HG02763 (cell line): ENCODE data around the gene LRRC74B.
A peak's percentile ranks its signal among the peaks of the same experiment; 100 is the strongest.

ENCODE experiments used
- ATAC-seq: cut with Tn5 transposase; IDR thresholded peaks from one replicate; pipeline ENCODE4 v1.9.1; 2021; ENCODE audit warnings: mild to moderate bottlenecking, moderate library complexity; ENCODE audit not compliant: unreplicated experiment

Gene LRRC74B

DNA sequence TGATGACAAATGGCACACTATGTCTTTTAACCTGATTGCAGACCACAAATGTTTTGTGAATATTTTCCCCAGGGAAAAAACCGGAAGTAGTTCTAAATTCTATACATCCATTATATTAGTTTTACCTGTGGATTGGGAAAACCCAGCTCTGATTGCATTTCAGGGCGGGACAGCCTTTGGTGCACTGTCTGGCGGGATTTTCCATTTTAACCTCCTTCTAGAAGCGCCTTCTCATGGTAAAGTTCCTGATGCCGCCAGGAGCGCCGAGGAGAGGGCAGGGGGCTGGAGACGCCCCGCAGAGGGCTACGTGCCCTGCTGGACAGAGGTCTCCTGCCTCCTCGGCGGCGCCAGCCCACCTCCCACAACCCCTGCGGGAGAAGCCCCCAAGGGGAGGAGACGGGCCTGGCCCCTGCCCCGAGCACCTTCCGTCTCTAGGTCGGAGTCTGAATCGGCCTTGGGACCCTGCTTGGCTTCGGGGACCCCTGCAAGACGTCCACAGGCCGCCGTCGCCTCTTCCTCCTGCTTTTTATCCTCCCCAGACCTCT is 32.0 kb upstream of the LRRC74B start:
- no peak for ATAC-seq

DNA sequence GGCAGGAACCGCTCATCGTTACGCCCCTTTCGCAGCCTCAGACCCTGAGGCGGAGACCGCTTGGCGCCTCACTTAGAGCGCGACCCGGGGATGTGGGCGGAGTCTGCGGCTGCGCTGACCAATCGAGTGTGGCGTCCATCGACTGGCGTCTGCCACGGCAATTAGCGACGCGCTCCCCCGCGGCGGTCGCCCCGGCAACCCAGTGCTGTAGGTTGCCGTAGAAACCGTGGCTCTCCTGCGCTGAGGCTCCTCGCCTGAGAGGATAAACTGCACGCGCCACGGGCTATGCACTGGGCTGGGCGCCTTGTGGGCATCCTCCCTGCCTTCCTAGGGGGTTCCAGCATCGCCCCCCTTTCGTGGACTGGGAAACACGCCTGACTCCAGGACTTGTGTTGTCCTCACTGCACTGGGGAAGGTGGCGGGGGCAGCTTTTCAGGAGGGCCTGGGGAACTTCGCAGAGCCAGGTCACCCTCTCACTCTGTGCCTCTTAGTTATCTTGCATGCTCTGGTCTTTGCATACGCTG is 31.5 kb upstream of the LRRC74B start:
- ATAC-seq: peak; percentile 90

DNA sequence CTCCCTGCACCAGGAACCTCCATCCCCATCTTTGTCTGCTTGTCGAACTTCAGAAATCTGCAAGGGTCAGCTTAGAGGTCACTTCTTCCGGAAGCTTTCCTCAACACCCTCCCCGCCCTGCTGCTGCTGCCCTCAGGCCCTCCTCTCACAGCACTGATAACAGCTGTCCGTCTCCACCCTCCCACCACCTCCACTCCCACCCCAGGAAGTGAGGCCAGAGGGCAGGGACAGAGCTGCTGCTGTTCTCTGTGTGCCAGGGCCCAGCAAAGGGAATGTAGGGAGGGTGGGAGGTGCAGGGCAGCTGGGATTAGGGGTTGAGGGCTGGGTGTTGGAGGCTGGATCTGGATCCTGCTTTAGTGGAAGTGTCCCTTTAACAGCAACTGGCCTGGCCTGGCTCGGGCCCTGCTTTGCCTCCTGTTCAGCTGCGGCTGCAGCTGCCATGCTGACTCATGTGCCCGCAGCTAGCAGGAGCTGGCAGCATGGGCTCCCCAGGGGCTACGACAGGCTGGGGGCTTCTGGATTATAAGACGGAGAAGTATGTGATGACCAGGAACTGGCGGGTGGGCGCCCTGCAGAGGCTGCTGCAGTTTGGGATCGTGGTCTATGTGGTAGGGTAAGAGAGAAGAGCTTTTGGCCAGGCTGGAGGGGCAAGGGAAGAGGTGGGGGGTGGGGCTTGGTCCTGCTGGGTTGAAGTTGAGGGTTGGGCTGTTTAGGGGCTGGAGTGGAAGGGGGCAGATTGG is 30.9 kb upstream of the LRRC74B start, which contains the start of gene P2RX6:
Gene P2RX6 (plus strand): TSS at position 440 of the 740 bp plus-strand sequence. CDS start 10 bp downstream, at position 450.
- ATAC-seq: no peak

DNA sequence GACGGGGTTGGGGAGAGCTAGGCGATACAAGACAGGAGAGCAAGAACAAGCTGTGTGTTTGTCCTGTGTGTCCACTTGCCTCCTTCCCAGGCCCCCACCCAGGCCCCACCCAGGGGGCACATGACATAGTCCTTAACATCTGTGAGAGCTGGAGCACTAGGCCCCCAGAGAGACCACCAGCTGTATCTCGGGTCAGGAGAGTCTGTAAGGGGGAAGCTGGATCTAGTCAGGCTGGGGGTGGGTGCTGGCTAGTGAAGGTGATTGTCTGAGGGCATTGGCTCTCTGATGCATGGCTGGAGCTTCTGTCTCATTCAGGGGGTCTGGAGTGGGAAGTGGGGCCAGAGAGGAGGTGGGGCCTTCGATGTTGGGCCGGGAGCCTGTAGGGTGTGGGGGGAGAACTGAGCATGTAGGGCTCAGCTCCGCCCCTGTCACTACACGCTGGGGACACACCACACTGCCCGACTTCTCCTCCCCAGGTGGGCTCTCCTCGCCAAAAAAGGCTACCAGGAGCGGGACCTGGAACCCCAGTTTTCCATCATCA is 30.2 kb upstream of the LRRC74B start:
- no peak for ATAC-seq

DNA sequence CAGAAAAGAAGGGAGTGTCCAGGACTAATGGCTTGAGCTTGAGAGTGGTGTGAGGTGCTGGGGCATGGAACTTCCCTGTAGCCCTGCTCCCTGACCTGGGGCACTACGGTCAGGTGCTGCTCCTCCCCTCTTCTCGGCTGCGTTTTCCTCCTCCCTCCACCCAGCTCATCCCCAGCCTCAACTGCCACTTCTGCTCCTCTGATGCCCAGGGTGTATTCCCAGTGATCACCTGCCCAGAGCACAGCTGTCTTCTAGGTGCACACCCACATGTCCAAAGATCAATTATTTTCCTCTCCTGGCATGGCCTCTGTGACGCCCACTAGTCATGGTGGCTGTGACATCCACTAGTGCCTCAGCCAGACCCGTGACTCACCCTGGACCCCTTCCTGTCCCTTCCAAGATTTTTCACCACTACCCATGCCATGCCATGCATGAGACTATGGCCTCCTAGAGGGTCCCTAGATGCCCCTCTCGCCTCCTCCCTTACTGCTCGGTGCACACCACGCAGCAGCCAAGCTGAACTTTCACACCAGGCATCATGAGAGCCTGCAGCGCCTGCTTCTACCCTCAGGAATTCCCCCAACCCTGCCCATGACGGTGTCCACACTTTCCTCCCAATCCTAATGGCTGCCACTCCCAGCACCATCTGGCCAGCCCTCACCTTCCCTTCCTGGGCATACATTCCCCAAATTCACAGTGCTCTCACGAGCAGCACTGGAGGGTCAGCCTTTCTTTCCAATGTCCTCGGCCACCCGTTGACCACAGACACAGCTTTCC is 28.9 kb upstream of the LRRC74B start:
- no peak for ATAC-seq

DNA sequence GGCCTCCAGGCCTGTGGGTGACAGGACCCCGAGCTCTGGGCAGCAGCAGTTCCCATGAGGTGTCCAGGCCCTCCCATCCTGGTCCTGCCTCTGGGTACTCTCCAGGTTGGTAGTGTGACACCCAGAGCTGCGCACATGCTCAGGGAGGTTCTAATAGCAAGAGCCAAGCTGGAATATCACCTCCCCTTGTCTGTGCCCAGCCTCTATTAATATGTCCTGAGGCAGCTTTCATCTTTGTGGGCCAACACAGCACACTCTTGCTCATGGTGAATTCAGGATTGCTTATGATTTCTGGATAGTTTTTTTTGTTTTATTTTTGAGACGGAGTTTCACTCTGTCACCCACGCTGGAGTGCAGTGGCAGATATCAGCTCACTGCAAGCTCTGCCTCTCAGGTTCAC is 27.4 kb upstream of the LRRC74B start:
- ATAC-seq: no peak

DNA sequence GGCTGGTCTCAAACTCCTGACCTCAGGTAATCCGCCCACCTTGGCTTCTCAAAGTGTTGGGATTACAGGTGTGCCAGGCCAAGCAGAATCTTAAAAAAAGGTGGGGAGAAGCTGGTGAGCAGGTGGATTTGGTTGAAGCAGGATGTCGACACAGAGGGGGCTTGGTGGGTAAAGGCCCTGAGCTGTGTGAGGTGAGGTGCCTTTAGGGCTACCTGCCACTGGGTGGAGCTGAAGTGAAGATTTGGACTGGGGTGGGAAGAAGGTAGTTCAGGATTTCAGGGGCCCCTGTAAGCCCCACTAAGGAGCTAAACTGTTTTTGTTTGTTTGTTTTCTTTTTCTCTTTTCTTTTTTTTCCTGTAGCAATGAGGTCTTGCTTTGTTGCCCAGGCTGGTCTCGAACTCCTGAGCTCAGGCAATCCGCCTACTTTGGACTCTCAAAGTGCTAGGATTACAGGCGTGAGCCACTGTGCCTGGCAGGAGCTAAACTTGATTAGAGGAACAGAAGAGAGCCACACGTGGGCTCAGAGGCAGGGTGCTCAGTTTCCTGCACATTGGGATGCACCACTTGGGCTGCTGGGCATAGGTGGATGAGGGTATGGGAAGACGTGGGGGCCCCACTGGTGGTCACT is 24.8 kb upstream of the LRRC74B start:
- ATAC-seq: no peak

DNA sequence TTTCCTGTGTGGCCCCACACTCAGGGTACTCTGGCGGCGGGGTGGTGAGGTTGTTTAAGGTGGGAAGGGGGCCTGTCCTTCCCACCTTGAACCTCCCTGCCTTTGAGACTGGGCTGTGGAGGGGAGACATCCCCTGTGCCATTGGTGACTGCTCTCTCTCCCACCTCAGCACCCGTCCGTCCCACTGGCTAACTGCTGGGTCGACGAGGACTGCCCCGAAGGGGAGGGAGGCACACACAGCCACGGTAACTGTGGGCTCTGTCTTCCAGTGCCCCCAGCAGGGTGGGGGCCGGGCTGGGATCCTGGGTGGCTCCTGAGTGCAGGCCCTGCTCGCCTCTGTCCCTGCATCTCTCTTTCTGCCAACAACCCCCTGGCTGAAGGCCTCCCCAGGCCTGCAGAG is 23.2 kb upstream of the LRRC74B start:
- ATAC-seq: no peak

DNA sequence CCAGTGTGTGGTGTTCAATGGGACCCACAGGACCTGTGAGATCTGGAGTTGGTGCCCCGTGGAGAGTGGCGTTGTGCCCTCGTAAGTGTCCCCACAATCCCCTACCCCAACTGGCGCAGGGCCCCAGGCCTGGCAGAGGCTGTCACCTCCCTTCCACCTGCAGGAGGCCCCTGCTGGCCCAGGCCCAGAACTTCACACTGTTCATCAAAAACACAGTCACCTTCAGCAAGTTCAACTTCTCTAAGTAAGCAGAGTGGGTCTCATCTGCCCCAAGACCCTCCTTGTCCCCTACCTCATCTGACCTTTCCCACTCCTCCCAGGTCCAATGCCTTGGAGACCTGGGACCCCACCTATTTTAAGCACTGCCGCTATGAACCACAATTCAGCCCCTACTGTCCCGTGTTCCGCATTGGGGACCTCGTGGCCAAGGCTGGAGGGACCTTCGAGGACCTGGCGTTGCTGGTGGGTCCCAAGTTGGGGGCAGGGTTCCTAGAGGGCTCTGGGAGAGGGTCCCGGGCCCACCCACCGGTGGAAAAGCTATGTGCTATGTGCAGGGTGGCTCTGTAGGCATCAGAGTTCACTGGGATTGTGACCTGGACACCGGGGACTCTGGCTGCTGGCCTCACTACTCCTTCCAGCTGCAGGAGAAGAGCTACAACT is 22.7 kb upstream of the LRRC74B start:
- no peak for ATAC-seq

DNA sequence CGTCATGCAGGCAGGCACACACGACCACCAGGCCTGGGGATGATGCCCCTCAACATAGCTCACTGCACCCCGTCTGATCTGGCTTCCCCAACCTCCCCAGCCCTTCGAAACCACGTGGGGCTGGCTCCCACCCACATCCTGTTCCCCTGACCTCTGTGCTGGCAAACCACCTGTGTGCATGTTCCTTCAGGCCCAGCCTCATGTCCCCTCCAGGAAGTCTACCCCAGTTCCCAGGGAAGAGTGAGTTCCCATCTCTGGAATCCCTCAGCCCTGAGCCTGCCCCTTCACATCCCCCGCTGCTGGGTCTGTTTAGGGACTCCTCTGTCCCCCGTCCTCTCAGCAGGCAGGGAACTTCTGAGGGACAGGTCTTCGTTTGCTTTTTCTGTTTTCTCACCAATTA is 20.5 kb upstream of the LRRC74B start:
- no peak for ATAC-seq

DNA sequence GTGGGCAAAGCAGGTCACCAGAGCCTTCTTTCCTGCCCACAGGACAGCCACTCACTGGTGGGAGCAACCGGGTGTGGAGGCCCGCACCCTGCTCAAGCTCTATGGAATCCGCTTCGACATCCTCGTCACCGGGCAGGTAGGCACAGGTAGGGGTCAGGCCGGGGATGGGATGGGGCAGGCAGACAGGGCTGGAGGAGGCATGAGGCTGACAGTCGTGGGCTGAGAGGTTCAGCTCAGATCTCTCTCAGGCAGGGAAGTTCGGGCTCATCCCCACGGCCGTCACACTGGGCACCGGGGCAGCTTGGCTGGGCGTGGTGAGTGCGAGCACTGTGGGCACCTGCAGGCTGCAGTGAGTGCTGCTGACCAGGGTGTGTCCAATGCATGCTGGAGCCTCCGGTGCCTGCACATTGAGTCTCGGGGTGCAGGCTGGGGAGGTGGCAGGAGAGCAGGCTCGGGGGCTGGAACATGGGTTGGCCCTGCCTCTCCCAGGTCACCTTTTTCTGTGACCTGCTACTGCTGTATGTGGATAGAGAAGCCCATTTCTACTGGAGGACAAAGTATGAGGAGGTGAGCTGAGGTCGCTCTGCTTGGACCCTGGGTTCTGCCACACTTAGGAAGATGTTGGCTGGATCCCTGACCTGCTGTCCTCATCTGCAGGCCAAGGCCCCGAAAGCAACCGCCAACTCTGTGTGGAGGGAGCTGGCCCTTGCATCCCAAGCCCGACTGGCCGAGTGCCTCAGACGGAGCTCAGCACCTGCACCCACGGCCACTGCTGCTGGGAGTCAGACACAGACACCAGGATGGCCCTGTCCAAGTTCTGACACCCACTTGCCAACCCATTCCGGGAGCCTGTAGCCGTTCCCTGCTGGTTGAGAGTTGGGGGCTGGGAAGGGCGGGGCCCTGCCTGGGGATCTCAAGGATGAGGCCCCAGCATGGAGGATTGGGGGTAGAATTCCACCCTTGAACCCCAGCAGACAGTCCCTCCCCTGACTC is 19.7 kb upstream of the LRRC74B start:
- no peak for ATAC-seq

DNA sequence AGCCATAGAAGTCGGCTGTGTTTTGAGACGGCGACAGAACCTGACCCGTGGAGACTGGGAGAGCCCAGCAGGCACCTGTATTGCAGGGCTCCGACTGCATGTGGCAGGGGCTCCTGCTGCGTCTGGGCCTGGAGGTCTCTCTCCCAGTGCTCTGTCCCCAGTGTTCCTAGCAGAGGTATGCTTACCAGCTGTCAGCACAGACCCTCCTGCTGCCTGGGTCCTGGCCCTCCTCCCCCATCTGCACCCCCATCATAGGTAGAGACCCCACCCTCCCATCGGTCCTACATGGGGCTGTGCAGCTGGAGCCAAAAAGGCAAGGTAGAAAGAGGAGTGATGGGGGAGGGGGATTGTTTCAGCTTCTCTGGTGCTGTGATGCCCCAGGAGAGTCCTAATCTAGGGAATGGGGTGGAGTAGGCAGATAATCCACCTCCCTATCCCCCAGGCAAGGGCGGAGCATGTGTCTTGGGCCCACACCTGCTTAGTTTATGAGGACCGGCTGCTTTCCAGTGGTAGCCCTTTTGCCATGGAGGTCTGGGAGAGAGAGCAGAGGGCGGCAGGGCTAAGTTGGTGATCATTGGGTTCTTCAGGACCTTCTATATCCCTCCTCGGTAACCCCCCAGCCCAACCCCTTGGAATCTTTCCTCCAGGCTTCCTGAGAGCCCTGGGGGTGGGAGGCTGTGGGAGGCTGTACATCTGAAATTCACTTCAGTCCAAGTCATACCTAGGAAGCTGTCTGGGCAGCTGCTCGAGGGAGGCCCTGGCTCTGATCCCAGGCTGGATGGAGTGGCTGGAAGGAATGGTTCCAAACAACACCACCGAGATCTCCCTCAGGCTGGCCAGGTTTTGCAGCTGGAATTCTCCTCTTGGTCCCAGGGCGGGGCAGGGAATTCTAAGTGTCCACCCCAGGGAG is 18.7 kb upstream of the LRRC74B start:
- ATAC-seq: no peak

DNA sequence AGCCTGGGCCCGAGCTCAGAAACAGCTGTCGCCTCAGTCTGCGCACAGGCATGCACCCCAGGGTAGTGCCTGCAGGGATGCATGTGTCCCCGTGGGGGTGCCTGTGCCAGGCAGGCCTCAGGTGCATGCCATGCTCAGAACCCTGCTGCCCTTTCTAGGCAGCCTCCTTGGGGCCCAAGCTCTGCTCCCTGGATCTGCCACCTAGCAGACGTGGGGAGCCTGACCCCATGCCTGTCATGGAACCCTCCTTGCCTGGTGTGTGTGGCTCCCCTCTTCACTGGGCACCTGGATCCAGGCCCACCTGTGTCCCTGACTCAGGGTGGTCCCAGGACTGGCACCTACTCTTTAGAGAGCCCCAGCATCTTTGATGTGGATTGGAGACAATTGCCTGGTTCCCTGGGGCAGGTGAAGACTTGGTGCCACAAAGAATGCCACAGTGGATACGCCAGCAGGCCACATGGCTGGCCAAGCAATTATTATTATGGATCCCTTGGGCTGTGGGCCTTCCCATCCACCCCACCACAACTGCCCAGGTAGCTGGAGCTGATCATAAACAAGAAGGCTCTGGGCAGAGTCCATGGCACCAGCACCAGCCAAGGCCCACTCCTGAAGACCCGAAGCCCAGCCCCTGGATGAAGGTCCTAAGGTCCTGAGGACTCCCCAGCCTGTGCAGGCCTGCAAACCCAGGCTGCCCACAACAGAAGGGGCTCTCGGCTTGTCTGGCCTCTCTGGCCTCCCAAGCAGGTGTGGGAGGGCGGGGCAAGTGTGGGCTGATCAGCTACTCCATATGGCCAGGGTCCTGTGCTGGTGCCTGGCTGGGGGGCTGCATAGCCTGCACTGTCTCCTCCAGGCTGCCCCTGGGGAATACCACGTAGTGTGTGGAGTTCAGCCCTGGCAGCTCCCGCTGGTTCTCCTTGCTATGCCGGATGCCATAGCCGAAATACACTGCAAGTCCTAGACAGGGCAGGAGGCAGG is 17.2 kb upstream of the LRRC74B start:
- no peak for ATAC-seq

DNA sequence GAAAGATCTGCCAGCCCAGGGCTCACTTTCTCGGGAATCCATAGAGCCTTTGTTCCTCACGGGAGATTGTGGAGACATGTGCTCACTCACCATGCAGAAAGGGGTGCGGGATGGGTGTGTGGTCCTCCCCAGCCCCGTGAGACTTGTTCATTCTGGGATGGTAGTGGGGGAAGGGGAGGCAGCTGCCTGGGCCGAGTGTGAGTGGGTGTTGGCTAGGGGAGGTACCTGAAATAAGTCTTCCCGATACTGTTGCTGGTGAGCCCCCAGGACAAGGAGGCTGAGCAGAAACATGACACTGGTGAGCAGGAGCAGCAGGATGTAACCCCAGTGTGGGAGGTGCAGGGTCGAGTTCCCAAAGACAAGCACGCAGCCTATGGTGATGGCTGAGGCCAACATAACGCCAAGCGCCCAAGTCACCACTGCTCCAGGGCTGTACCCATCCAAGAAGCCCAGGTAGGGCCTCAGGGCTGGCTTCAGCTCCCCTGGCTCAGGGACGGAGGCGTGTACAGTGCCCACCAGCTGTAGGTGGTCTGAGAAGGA is 16.2 kb upstream of the LRRC74B start:
- ATAC-seq: no peak

DNA sequence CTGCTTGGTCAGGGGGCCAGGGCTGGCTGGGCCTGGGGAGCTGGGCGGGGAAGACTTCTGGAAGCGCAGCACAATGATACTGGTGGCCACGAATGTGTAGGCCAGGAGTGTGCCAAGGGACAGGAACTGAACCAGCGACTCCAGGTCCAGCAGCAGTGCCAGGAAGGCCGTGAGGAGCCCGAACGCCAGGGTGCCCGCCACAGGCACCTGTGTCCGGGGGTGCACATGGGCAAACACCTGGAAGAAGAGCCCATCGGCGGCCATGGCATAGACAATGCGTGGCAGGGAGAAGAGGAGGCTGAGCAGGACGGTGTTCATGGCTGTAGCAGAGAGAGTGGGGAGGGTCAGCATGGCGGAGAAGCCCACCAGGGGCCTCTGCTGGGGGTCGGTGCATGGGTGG is 15.7 kb upstream of the LRRC74B start:
- no peak for ATAC-seq

DNA sequence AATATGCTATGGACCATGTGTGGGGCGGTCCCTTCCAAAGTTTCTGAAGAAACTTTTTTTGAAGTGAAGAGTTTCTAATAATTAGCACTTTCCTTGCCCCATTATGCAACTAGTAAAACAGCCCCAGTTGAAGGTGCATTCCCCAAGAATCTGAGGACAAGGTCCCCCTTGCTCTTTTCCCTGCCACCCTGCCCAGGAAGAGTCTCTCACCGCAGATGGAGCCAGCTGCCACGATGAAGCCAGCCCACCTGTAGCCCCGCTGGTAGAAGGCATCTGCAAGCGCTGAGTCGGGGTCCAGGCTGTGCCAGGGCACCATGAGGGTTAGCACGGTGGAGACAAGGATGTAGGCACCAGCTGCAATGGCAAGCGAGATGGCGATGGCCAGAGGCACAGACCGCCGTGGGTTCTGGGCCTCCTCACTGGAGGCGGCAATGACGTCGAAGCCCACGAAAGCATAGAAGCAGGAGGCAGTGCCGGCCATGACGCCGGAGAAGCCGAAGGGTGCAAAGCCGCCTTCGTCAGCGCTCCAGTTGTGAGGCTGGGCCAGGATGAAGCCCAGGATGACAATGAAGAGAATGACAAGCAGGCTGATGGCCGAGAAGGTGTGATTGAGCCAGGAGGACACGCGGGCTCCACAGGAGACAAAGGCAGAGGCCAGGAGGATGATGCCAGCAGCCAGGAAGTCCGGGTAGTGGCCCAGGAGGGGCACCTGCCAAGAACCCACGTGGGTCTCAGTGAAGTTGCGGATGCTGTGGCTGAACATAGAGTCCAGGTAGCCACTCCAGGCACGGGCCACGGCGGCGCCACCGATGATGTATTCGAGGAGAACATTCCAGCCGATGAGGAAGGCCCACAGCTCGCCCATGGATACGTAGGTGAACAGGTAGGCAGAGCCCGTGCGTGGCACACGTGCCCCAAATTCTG is 14.9 kb upstream of the LRRC74B start:
- no peak for ATAC-seq
